ENCODE measurements around the gene PPP1R26.
A peak's percentile ranks its signal among the peaks of the same experiment; 100 is the strongest.
"Not testable (repeated sequence)": the region's sequence is repeated elsewhere in the genome, so short reads cannot be mapped to it uniquely, and the experiment has no call there.

Gene PPP1R26
- 0.54 to 3.2 (median 1.1) reads per million in 4 donors for total RNA-seq

DNA sequence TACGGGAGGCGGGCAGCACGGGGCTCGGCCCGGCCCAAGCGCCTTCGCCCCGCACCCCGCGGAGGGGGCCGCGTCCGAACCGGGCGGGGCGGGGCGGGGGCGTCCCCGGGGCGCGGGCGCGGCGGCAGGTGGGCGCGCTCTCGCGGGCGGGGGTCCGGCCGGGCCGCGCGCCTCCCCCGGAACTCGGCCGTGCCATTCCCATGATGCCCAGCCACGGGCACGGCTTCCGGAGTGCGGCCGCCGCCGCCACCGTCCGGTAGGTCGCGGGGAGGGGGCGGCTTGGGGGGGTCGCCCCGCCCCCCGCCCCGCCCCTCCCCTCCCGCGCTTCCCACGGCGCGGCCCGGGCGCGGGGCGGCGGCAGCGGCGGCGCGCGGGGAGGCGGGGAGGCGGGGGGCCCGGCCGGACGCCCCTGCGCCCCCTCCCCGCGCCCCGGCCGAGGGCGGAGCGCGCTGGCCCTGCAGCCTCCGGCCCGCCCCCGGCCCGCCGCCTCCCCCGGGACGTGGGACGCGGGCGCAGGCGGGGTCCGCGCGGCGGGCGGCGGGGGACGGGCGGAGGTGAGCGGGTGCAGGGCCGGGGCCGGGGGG, at the start of gene PPP1R26:
Gene PPP1R26 (plus strand): TSS at position 314 of the 584 bp plus-strand sequence. CDS start 4,729 bp downstream, outside the sequence.
- no peak for DNase-seq

DNA sequence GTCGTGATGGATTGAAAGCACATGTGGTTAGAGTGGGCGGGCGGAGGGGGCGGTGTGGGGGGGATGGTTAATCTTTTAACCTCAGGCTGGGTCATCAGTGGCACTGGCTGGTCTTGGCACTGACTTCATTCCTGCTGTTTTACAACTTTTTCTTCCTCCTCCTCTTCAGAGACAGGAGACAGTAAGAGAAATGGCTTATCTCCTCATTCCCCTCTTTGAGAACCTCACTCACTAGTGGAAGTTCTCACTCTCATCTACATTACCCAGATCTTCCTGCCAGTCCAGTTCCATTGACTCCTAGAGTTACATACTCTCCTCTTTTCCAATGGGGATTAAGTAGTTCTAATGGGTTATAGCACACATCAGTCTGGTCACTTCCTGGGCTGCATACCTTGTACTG, 42.3 kb upstream of the PPP1R26 start:
- no peak for DNase-seq

DNA sequence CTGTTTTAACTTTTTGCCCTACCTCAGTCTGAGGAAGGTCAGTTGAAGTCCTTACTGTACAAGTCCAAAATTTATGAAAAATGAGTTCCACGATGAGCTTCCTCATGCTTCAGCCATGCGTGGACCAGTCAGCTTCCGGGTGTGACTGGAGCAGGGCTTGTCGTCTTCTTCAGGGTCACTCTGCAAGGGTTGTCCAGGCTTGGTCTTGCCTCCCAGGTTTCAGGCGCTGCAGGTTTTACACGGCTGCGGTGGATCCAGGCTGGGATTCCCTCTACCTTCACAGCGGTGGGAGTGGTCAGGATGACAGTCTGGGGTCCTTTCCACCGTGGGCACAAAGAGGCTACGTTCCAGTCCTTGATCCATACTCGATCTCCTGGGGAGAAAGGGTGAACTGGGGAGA, 41.9 kb upstream of the PPP1R26 start:
- not testable (repeated sequence) for DNase-seq

DNA sequence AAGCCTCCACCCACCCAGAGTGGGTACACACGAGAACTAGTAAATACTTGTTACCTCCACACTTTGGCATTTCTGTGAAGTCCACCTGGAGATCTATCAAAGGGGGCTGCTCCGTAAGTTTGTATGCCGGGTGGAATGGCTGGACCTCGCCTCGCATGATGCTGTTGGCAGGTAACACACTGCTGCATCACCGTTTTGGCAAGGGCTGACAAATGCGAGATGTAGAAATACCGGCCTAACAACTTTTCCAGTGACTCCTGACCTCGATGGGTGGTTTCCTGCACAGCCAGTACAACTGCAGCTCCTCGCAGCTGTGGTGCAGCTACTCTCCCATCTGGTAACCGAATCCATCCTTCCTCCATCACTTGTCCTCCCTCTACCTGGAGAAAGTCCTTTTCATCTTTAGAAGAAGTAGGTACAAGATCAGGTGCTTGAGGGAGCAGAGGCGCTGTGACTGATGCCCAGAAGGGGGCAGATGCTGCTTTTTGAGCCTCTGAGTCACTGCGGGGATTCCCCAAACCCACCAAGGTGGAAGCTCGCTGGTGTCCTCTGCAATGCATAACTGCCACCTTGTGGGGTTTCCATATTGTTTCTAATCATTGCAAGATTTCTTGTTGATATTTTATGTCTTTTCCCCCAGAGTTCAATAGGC, 40.9 kb upstream of the PPP1R26 start:
- peak in 1 of 5 donors; percentile 45 for DNase-seq

DNA sequence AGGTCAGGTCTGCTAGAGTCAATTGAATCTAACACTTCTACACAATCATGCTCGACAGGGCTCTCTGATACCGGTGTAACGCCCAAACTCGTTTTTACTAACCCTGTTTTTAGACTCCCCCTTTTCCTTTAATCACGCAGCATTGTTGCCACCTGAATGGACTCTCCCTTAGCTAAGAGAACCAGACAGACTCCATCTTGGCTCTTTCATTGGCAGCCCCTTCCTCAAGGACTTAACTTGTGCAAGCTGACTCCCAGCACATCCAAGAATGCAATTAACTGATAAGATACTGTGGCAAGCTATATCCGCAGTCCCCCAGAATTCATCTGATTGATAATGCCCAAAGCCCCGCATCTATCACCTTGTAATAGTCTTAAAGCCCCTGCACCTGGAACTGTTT, 40.1 kb upstream of the PPP1R26 start:
- DNase-seq = not testable (repeated sequence)

DNA sequence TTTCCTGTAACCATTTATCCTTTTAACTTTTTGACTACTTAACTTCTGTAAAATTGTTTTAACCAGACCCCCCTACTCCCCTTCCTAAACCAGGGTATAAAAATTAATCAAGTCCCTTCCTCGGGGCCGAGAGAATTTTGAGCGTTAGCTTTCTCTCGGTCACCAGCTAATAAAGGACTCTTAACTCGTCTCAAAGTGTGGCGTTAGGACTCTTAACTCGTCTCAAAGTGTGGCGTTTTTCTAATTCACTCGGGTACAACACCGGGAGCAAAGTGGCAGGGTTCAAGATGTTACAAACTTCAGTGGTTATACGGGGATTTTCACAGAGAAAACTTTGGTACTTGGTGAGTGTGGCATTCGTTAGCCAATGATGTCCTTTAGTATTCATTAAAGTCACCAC, 39.7 kb upstream of the PPP1R26 start:
- no peak for DNase-seq

GRCh38 chr9:135440620-135441019, 39.0 kb upstream of the PPP1R26 start:
- DNase-seq = no peak

- DNase-seq = not testable (repeated sequence)
Observed at GRCh38 chr9:135441105-135442071, 38.2 kb upstream of the PPP1R26 start.

DNA sequence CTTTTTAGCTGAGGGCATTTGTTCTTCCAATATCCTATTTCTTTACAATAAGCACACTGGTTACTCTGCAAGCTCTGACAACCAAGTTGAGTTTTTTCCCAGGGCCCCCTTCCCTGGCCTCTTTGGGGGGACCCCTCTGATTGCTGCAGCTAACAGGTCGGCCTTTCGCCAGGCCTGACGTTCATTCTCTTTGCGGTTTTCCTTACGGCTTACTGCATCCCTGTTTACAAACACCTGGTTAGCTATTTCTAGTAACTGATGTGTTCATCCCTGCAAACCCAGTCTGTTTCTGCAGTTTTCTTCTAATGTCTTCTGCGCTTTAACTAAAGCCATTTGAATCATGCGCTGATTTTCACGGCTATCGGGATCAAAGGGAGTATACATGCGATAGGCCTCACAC, 37.5 kb upstream of the PPP1R26 start:
- DNase-seq = no peak

GRCh38 chr9:135443797-135444425, 35.7 kb upstream of the PPP1R26 start:
- DNase-seq = no peak

- DNase-seq = no peak
Observed at GRCh38 chr9:135447126-135447525, 32.5 kb upstream of the PPP1R26 start.

DNA sequence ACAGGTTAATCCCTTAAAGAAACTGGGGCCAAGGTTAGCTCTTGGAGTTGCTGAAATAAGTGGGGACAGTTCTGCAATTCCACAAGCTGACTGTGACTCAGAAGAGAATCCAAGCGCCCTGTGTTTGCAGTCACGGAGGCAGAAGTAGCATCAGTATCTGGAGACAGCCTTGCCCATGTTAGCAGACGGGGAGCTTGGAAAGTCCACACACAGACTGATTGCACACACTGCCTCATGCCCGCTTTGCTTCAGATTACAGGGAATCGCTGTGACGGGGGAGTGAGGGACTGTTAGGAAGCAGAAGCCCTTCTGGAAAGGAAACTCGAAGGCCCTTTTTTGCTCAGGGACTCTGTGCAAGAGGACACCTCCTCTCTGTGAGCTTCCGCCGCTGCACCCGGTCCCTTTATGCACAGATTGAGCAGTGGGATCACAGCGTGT, 30.9 kb upstream of the PPP1R26 start:
- no peak for DNase-seq

DNA sequence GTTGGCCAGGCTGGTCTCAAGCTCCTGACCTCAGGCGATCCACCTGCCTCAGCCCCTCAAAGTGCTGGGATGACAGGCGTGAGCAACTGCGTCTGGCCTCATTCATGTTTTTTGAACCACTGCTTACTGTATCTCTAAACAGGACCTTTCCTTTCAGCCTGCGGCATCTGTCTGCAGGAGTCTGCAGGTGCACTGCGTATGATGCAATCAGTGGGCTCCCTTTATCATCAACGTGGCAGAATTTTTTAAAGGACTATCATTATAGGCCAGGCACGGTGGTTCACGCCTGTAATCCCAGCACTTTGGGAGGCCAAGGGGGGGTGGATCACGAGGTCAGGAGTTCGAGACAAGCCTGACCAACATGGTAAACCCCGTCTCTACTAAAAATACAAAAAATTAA, 30.1 kb upstream of the PPP1R26 start:
- DNase-seq = not testable (repeated sequence)

- no peak for DNase-seq
Observed at GRCh38 chr9:135450956-135451355, 28.6 kb upstream of the PPP1R26 start.

GRCh38 chr9:135451909-135452308, 27.7 kb upstream of the PPP1R26 start:
- DNase-seq = not testable (repeated sequence)

DNA sequence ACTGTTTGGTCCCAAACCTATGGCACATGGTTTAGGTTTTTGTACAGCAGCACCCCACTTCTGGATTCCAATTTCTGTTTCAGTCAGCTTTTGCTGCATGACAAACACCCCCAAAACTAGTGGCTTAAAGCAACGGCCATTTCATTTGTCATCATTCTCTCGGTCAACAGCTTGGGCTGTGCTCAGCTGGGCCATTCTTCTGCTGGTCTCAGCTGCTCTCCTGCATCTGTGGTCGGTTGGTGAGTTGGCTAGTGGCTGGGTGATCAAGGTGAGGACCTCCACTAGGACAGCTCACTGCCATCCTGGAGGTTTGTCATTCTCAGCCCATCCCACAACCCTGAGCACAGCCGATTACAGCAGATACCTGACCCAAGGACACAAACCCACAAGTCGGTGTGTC, 24.8 kb upstream of the PPP1R26 start:
- DNase-seq = no peak

DNA sequence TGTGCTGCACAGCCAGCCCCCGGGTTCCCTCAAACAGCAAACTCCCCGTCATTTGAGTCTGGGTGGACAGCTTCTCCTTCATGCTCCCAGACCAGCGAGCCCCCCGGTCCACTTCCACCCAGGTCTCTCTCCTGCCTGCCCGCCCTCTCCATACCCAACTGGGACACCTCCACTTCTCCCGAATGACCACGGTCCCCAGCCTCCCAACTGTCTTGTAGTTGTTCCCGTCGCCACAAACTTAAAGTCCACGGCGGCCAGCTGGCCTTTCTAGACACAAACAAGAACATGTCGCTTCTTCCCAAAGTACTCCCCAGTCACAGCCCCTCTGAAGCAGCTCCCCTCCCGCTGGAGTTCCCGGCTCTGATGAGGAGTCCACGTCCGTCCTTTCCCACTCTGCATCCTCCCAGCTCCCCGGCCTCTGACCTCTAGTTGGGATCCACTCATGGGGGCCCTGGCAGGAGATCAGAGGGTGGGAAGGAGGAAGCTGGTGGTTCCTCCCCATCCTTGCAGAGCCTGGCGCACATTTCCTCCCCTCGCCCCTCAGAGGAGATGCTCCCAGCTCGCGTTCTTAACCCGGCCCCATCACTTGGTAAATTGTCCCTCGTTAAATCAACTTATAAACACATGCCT, 24.1 kb upstream of the PPP1R26 start:
- DNase-seq = no peak

DNA sequence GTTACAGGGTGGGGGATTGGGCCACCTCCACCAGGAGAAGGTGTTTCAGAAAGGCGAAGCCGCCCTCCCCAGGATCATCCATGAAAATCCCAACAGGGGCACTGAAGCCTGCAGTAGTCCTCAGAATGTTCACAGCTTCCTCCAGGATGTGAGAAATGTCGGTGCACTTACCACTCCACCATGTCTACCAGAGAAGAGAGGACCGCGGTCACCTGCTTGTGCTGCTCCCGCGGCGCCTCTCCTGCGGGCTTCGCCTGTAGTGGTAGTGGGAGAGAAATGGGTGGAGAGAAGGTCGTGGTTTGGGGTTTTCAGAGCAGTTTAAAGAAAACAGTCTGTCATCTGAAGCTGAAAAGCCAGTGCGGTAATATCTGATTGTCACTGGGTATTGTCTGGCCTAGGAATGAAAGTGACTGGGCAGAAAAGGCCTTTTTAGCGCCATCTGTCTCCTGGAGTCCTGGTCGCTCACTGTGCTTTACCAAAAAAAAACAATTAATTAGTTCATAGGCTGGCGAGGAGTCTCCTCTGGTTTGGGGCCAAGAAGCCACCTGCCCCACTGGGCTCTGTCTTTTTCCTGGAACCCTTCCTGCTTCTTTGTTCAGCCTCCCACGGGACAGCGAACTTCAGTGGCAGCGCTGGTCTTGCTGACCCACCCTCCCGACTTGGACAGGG, 23.0 kb upstream of the PPP1R26 start:
- DNase-seq = no peak

GRCh38 chr9:135458478-135458877, 21.1 kb upstream of the PPP1R26 start:
- DNase-seq = not testable (repeated sequence)

- no peak for DNase-seq
Observed at GRCh38 chr9:135461936-135462335, 17.6 kb upstream of the PPP1R26 start.

DNA sequence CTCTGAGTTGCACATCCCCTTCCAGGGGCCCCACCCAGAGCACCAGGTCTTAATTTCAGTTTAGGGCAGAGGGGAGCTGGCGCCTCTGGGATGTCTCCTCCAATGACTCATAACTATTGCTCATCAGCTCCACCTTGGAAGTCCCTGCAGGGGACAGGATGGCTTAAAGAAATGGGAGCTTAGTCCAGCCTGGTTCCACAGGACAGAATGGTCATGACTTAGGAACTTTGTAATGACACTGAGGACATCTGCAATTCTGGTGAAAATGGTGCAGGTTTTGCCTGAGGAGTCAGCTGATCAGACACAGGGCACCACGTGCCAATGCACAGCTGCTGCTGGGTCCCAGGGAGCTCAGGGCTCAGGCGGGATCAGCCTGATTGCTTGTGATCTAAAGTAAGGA, 16.4 kb upstream of the PPP1R26 start:
- no peak for DNase-seq

- DNase-seq = no peak
Observed at GRCh38 chr9:135464181-135464580, 15.4 kb upstream of the PPP1R26 start.

All from T-helper 1 cell (primary cell).